Transverse colon (tissue), 3 donors: ENCODE results near the gene CPNE7.

Experiments
- CTCF ChIP-seq, 5 experiments: fragments of 200-600 bp in 3 of 5; fragments of 450-650 bp in 2 of 5; sonication (generic) in 3 of 5; IDR thresholded peaks; 1 replicate in 2 of 5; 2 replicates in 3 of 5; pipeline ENCODE4 v1.5.1; 2016 to 2017; ENCODE audit warnings: antibody characterized with exemption in 5 of 5, inconsistent platforms in 3 of 5, mild to moderate bottlenecking in 2 of 5, moderate library complexity in 1 of 5
- POLR2A ChIP-seq: fragments of 450-650 bp; IDR thresholded peaks from one replicate; pipeline ENCODE4 v1.6.1; 2016; ENCODE audit warnings: antibody characterized with exemption, mild to moderate bottlenecking, moderate library complexity

DNA sequence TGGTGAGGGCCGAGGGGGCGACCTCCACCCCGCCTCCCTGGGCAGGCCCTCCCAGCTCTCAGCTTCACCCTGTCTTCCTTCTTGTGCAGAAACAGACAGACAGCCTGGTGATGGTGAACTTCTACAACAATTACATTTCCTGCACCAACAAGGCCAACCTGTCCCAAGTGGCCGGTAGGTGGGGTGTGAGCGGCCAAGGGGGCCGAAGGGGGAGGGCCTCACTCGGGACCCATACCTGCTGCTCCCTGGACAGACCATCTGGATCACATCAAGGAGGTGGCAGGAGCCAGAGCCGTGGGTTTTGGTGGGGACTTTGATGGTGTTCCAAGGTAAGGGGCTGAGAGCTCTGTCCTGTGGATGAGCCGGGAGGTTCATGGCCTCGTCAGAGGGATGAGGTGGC lies 61.8 kb downstream of the CPNE7 start:
- TF ChIP-seq POLR2A (no peak), CTCF (IDR thresholded peaks at IDR 0.05) (no peak)
